Osteocyte (in vitro differentiated cells): ENCODE results near the gene IL17RA. TPM values are rescaled to one million over a fixed set of nuclear protein-coding genes. Genes with fewer than 3 reads are reported as not detected.

Experiments
- DNase-seq: peaks from one replicate; pipeline ENCODE4 v3.0.0; 2021; ENCODE audit warnings: mixed read lengths; ENCODE audit not compliant: unreplicated experiment; ENCODE audit errors: extremely low spot score
- H3K27ac Mint-ChIP-seq: one replicate; pipeline ENCODE4 v1.8.0; 2021; ENCODE audit warnings: mild to moderate bottlenecking, mixed read lengths; ENCODE audit not compliant: unreplicated experiment
- H3K27me3 Mint-ChIP-seq: one replicate; pipeline ENCODE4 v1.8.0; 2021; ENCODE audit warnings: mixed read lengths; ENCODE audit not compliant: unreplicated experiment
- H3K36me3 Mint-ChIP-seq: one replicate; pipeline ENCODE4 v1.8.0; 2021; ENCODE audit warnings: mixed read lengths; ENCODE audit not compliant: unreplicated experiment
- H3K4me1 Mint-ChIP-seq: one replicate; pipeline ENCODE4 v1.8.0; 2021; ENCODE audit warnings: mixed read lengths; ENCODE audit not compliant: unreplicated experiment
- H3K4me3 Mint-ChIP-seq: one replicate; pipeline ENCODE4 v1.8.0; 2021; ENCODE audit warnings: mild to moderate bottlenecking, moderate library complexity, mixed read lengths; ENCODE audit not compliant: unreplicated experiment
- H3K9me3 Mint-ChIP-seq: one replicate; pipeline ENCODE4 v1.8.0; 2021; ENCODE audit warnings: mixed read lengths; ENCODE audit not compliant: unreplicated experiment
- total RNA-seq: library from RNA; stranded (reverse); gene quantifications from 2 replicates; pipeline ENCODE4 v1.2.1, GENCODE V29; 2021
- TF ChIP-seq, protein P1 (sequence below): fragments of 200-600 bp; sonication (generic); IDR thresholded peaks from 2 replicates; pipeline ENCODE4 v1.5.0; 2021; ENCODE audit warnings: antibody characterized with exemption, mild to moderate bottlenecking, moderate library complexity

IL17RA gene
- total RNA-seq, 1 donor from 2014 or later: 12.1 TPM

DNA sequence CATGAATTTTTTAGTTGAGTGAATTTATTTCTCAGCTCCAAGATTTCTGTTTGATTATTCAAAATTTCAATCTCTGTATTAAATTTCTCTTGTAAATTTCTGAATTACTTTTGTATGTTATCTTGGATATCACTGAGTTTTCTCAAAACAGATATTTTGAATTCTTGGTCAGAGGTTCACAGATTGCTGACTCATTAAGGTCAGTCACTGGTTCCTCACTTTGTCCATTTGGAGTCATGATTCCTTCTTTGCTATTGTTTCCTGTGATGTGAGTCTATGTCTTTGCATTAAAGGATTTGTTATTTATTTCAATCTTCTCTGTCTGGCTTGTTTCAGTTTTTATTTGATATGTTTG, 10.2 kb upstream of the IL17RA start:
- Mint-ChIP-seq H3K27me3 (peaks cover 36% of the 10 kb centered on the region), H3K36me3 (no peaks in the 10 kb centered on the region), H3K9me3 (no peaks in the 10 kb centered on the region), H3K4me3 (no peak overlapping the region), H3K4me1 (no peaks in the 10 kb centered on the region), H3K27ac (no peak overlapping the region)
- no peak for DNase-seq
- TF ChIP-seq, protein P1, sequence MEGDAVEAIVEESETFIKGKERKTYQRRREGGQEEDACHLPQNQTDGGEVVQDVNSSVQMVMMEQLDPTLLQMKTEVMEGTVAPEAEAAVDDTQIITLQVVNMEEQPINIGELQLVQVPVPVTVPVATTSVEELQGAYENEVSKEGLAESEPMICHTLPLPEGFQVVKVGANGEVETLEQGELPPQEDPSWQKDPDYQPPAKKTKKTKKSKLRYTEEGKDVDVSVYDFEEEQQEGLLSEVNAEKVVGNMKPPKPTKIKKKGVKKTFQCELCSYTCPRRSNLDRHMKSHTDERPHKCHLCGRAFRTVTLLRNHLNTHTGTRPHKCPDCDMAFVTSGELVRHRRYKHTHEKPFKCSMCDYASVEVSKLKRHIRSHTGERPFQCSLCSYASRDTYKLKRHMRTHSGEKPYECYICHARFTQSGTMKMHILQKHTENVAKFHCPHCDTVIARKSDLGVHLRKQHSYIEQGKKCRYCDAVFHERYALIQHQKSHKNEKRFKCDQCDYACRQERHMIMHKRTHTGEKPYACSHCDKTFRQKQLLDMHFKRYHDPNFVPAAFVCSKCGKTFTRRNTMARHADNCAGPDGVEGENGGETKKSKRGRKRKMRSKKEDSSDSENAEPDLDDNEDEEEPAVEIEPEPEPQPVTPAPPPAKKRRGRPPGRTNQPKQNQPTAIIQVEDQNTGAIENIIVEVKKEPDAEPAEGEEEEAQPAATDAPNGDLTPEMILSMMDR: no peak

DNA sequence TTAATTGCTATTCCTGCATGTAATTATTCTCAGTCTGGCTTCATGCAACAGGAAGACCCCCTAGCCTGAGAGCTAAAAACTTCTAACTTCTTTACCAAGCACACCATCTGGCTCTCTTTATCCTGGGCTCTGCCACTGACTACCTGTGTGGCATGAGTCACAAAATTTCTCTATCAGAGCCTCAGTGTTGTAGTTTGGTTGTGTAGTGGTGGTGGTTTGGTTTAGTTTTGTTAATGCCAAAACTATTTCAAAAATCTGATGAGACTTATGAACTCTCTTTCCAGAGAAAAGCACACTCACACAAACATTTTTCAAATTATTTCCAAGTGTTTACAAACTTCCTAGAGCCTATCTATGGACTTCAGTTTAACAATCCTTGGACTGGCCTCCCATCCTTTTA, 7.5 kb upstream of the IL17RA start:
- peaks cover 20% of the 10 kb centered on the region for H3K27me3 Mint-ChIP-seq
- no peak overlapping the region for H3K27ac Mint-ChIP-seq
- no peak overlapping the region for H3K4me3 Mint-ChIP-seq
- no peaks in the 10 kb centered on the region for H3K9me3 Mint-ChIP-seq
- no peaks in the 10 kb centered on the region for H3K4me1 Mint-ChIP-seq
- H3K36me3 Mint-ChIP-seq: no peaks in the 10 kb centered on the region
- no peak for DNase-seq
- TF ChIP-seq, protein P1: no peak

DNA sequence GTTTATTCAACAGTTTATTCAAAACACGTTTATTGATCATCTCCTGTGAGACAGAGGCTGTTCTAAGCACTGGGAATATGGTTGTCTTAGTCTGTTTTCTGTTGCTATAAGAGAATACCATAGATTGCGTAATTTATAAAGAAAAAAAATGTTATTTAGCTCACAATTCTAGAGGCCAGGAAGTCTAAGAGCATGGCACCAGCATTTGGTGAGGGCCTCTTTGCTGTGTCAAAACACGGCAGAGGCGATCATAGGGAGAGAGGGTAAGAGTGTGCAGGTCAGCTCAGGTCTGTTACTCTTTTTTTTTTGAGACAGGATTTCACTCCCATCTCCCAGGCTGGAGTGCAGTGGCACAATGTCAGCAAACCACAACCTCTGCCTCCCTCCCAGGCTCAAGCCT, 5.2 kb upstream of the IL17RA start:
- no peak for DNase-seq
- Mint-ChIP-seq H3K9me3 (no peaks in the 10 kb centered on the region), H3K4me1 (peaks cover 5% of the 10 kb centered on the region), H3K27me3 (no peaks in the 10 kb centered on the region), H3K4me3 (no peak overlapping the region), H3K36me3 (no peaks in the 10 kb centered on the region), H3K27ac (no peak overlapping the region)
- TF ChIP-seq, protein P1: no peak

DNA sequence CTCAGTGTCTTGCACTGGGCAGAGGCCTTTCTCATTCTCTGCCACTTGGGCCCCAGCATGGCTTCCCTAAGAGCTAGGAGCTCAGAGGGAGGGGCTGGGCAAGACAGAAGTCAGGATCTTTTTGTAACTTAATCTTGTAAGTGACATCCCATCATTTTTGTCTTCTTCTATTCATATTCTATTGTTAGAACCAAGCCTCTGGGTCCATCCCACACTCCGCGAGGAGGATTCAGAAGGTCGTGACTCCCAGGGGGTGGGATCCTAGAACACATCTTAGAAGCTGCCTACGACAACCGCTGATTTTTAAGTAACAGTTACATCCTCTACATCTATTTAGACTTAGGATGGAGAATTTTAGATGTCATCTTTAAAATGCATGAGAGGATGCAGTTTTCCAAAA, 1.5 kb upstream of the IL17RA start:
- DNase-seq: no peak
- no peaks in the 10 kb centered on the region for H3K36me3 Mint-ChIP-seq
- H3K4me3 Mint-ChIP-seq: peak overlapping the region; percentile 63
- H3K27me3 Mint-ChIP-seq: no peaks in the 10 kb centered on the region
- H3K4me1 Mint-ChIP-seq: peaks cover 15% of the 10 kb centered on the region
- H3K9me3 Mint-ChIP-seq: no peaks in the 10 kb centered on the region
- H3K27ac Mint-ChIP-seq: no peak overlapping the region
- TF ChIP-seq, protein P1: no peak

DNA sequence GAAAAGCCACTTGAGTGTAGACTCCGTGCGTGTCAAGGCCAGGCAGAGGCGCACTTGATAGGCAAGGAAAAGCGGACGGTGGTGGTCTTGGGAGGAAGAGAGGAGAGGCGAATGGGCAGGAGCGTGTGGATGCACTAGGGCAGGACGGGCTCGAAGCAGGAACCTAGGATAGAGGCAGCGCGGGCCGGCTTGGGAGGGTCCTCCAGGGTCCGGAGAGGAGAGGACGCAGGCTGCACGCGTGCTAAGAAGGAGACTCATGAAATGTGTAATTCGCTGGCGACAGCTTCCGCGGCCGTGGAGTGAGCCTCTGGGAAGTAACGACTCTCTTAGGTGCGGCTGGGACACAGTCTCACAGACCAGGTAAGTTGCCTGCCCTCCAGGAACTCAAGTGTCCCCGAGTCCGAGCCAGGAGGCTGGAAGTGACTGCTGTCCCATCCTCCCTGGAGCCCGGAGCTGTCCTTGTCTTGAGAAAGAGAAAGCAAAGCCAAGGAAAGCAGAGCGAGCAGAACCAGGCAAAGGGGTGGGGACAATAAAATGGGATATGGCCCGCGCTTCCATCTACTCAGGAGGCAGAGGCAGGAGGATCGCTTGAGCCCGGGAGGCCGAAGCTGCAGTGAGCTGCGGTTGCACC, 874 bp upstream of the IL17RA start:
- Mint-ChIP-seq H3K27ac (peak overlapping the region; percentile 50), H3K36me3 (no peaks in the 10 kb centered on the region), H3K4me3 (peak overlapping the region; percentile 79), H3K27me3 (no peaks in the 10 kb centered on the region), H3K4me1 (peaks cover 15% of the 10 kb centered on the region), H3K9me3 (no peaks in the 10 kb centered on the region)
- TF ChIP-seq, protein P1: no peak
- no peak for DNase-seq
